ENCODE results near the gene OTUD1.

The OTUD1 gene

GRCh38 chr10:23432639-23433038 lies 6.2 kb upstream of the OTUD1 start:
- Histone ChIP-seq H3K4ac (ENCODE audit: low read depth in 1 of 2, low read length in 2 of 2) (no peak overlapping the region), H2BK5ac (ENCODE audit: low read depth, low read length, poor library complexity, severe bottlenecking) (no peak overlapping the region), H4K91ac (ENCODE audit: low read length) (no peak overlapping the region), H3K4me3 (ENCODE audit: insufficient read depth in 1 of 2, low read depth in 1 of 2, low read length in 2 of 2) (no peak overlapping the region), H2BK120ac (ENCODE audit: low read depth, low read length) (no peak overlapping the region), H4K8ac (ENCODE audit: low read length) (no peak overlapping the region), H3K27me3 (ENCODE audit: control insufficient read depth in 1 of 2, insufficient read depth in 1 of 2, low read length in 2 of 2) (no peaks in the 10 kb centered on the region), H3K23ac (ENCODE audit: low read length in 2 of 2) (no peak overlapping the region), H3K27ac (ENCODE audit: low read length, poor library complexity, severe bottlenecking) (no peak overlapping the region), H3K4me2 (ENCODE audit: low read length, poor library complexity, severe bottlenecking) (no peak overlapping the region), H2AFZ (ENCODE audit: low read depth, low read length) (no peak overlapping the region), H2BK15ac (ENCODE audit: low read depth, poor library complexity, severe bottlenecking) (no peak overlapping the region), H3K79me1 (replicated peaks; ENCODE audit: low read length, poor library complexity, severe bottlenecking) (no peaks in the 10 kb centered on the region), H3K4me1 (ENCODE audit: control insufficient read depth, insufficient read depth, low read depth, low read length) (no peaks in the 10 kb centered on the region), H3K14ac (ENCODE audit: low read length in 2 of 2) (no peak overlapping the region), H3K18ac (ENCODE audit: low read depth in 1 of 2, low read length in 2 of 2) (no peak overlapping the region), H2BK12ac (ENCODE audit: low read length in 2 of 2) (no peak overlapping the region), H2AK5ac (ENCODE audit: low read length, severe bottlenecking) (no peak overlapping the region), H3K9me3 (ENCODE audit: control insufficient read depth, low read length) (no peaks in the 10 kb centered on the region), H3K9ac (ENCODE audit: low read length) (no peak overlapping the region), H3K36me3 (ENCODE audit: control insufficient read depth in 1 of 2, insufficient read depth in 2 of 2, low read depth in 1 of 2, low read length in 2 of 2) (no peaks in the 10 kb centered on the region)
- 84% methylated on average over 2 of the region's 3 CpGs for WGBS
- DNase-seq = no peak

- Histone ChIP-seq H3K4me2 (ENCODE audit: low read length, poor library complexity, severe bottlenecking) (no peak overlapping the region), H4K8ac (ENCODE audit: low read length) (no peak overlapping the region), H2AK5ac (ENCODE audit: low read length, severe bottlenecking) (no peak overlapping the region), H3K4ac (ENCODE audit: low read depth in 1 of 2, low read length in 2 of 2) (no peak overlapping the region), H2BK5ac (ENCODE audit: low read depth, low read length, poor library complexity, severe bottlenecking) (no peak overlapping the region), H2AFZ (ENCODE audit: low read depth, low read length) (no peak overlapping the region), H3K14ac (ENCODE audit: low read length in 2 of 2) (no peak overlapping the region), H3K27ac (ENCODE audit: low read length, poor library complexity, severe bottlenecking) (no peak overlapping the region), H2BK12ac (ENCODE audit: low read length in 2 of 2) (no peak overlapping the region), H3K79me1 (replicated peaks; ENCODE audit: low read length, poor library complexity, severe bottlenecking) (no peaks in the 10 kb centered on the region), H4K91ac (ENCODE audit: low read length) (no peak overlapping the region), H2BK120ac (ENCODE audit: low read depth, low read length) (no peak overlapping the region), H2BK15ac (ENCODE audit: low read depth, poor library complexity, severe bottlenecking) (no peak overlapping the region), H3K9me3 (ENCODE audit: control insufficient read depth, low read length) (no peaks in the 10 kb centered on the region), H3K36me3 (ENCODE audit: control insufficient read depth in 1 of 2, insufficient read depth in 2 of 2, low read depth in 1 of 2, low read length in 2 of 2) (no peaks in the 10 kb centered on the region), H3K27me3 (ENCODE audit: control insufficient read depth in 1 of 2, insufficient read depth in 1 of 2, low read length in 2 of 2) (no peaks in the 10 kb centered on the region), H3K4me1 (ENCODE audit: control insufficient read depth, insufficient read depth, low read depth, low read length) (no peaks in the 10 kb centered on the region), H3K23ac (ENCODE audit: low read length in 2 of 2) (no peak overlapping the region), H3K18ac (ENCODE audit: low read depth in 1 of 2, low read length in 2 of 2) (no peak overlapping the region), H3K9ac (ENCODE audit: low read length) (no peak overlapping the region), H3K4me3 (ENCODE audit: insufficient read depth in 1 of 2, low read depth in 1 of 2, low read length in 2 of 2) (no peak overlapping the region)
- no peak for DNase-seq
- no CpG with 5 or more reads among the region's 2 CpGs for WGBS
Measured at GRCh38 chr10:23433701-23434100, 5.2 kb upstream of the OTUD1 start.

- H2BK12ac ChIP-seq (ENCODE audit: low read length in 2 of 2) = no peak overlapping the region
- no peak overlapping the region for H3K4me2 ChIP-seq (ENCODE audit: low read length, poor library complexity, severe bottlenecking)
- H2BK120ac ChIP-seq (ENCODE audit: low read depth, low read length) = no peak overlapping the region
- H3K23ac ChIP-seq (ENCODE audit: low read length in 2 of 2) = no peak overlapping the region
- no peak overlapping the region for H4K91ac ChIP-seq (ENCODE audit: low read length)
- no peak overlapping the region for H2BK15ac ChIP-seq (ENCODE audit: low read depth, poor library complexity, severe bottlenecking)
- no peaks in the 10 kb centered on the region for H3K9me3 ChIP-seq (ENCODE audit: control insufficient read depth, low read length)
- no peaks in the 10 kb centered on the region for H3K27me3 ChIP-seq (ENCODE audit: control insufficient read depth in 1 of 2, insufficient read depth in 1 of 2, low read length in 2 of 2)
- no CpG with 5 or more reads among the region's 1 CpG for WGBS
- H3K14ac ChIP-seq (ENCODE audit: low read length in 2 of 2) = no peak overlapping the region
- H3K36me3 ChIP-seq (ENCODE audit: control insufficient read depth in 1 of 2, insufficient read depth in 2 of 2, low read depth in 1 of 2, low read length in 2 of 2) = no peaks in the 10 kb centered on the region
- peaks cover 4% of the 10 kb centered on the region for H3K4me1 ChIP-seq (ENCODE audit: control insufficient read depth, insufficient read depth, low read depth, low read length)
- no peak overlapping the region for H3K4ac ChIP-seq (ENCODE audit: low read depth in 1 of 2, low read length in 2 of 2)
- H3K79me1 ChIP-seq (replicated peaks; ENCODE audit: low read length, poor library complexity, severe bottlenecking) = peaks cover 2% of the 10 kb centered on the region
- no peak overlapping the region for H3K9ac ChIP-seq (ENCODE audit: low read length)
- no peak overlapping the region for H3K4me3 ChIP-seq (ENCODE audit: insufficient read depth in 1 of 2, low read depth in 1 of 2, low read length in 2 of 2)
- no peak overlapping the region for H2AK5ac ChIP-seq (ENCODE audit: low read length, severe bottlenecking)
- no peak overlapping the region for H3K18ac ChIP-seq (ENCODE audit: low read depth in 1 of 2, low read length in 2 of 2)
- H4K8ac ChIP-seq (ENCODE audit: low read length) = no peak overlapping the region
- no peak overlapping the region for H2BK5ac ChIP-seq (ENCODE audit: low read depth, low read length, poor library complexity, severe bottlenecking)
- no peak overlapping the region for H2AFZ ChIP-seq (ENCODE audit: low read depth, low read length)
- no peak overlapping the region for H3K27ac ChIP-seq (ENCODE audit: low read length, poor library complexity, severe bottlenecking)
- DNase-seq = no peak
Measured at GRCh38 chr10:23435378-23435777, 3.5 kb upstream of the OTUD1 start.

GRCh38 chr10:23436983-23437382 lies 1.9 kb upstream of the OTUD1 start:
- no peak overlapping the region for H2BK12ac ChIP-seq (ENCODE audit: low read length in 2 of 2)
- no peaks in the 10 kb centered on the region for H3K27me3 ChIP-seq (ENCODE audit: control insufficient read depth in 1 of 2, insufficient read depth in 1 of 2, low read length in 2 of 2)
- H4K8ac ChIP-seq (ENCODE audit: low read length) = no peak overlapping the region
- H2BK120ac ChIP-seq (ENCODE audit: low read depth, low read length) = no peak overlapping the region
- peaks cover 2% of the 10 kb centered on the region for H3K79me1 ChIP-seq (replicated peaks; ENCODE audit: low read length, poor library complexity, severe bottlenecking)
- no peak overlapping the region for H2BK15ac ChIP-seq (ENCODE audit: low read depth, poor library complexity, severe bottlenecking)
- H3K4me2 ChIP-seq (ENCODE audit: low read length, poor library complexity, severe bottlenecking) = no peak overlapping the region
- H3K4me3 ChIP-seq (ENCODE audit: insufficient read depth in 1 of 2, low read depth in 1 of 2, low read length in 2 of 2) = no peak overlapping the region
- no peak overlapping the region for H3K23ac ChIP-seq (ENCODE audit: low read length in 2 of 2)
- no peak overlapping the region for H2AK5ac ChIP-seq (ENCODE audit: low read length, severe bottlenecking)
- no peak overlapping the region for H2AFZ ChIP-seq (ENCODE audit: low read depth, low read length)
- no peak overlapping the region for H3K4ac ChIP-seq (ENCODE audit: low read depth in 1 of 2, low read length in 2 of 2)
- H3K4me1 ChIP-seq (ENCODE audit: control insufficient read depth, insufficient read depth, low read depth, low read length) = peaks cover 5% of the 10 kb centered on the region
- H4K91ac ChIP-seq (ENCODE audit: low read length) = no peak overlapping the region
- no peak overlapping the region for H2BK5ac ChIP-seq (ENCODE audit: low read depth, low read length, poor library complexity, severe bottlenecking)
- 94% methylated on average over 4 of the region's 4 CpGs for WGBS
- no peak overlapping the region for H3K14ac ChIP-seq (ENCODE audit: low read length in 2 of 2)
- no peak overlapping the region for H3K18ac ChIP-seq (ENCODE audit: low read depth in 1 of 2, low read length in 2 of 2)
- H3K36me3 ChIP-seq (ENCODE audit: control insufficient read depth in 1 of 2, insufficient read depth in 2 of 2, low read depth in 1 of 2, low read length in 2 of 2) = no peaks in the 10 kb centered on the region
- H3K9me3 ChIP-seq (ENCODE audit: control insufficient read depth, low read length) = no peaks in the 10 kb centered on the region
- H3K27ac ChIP-seq (ENCODE audit: low read length, poor library complexity, severe bottlenecking) = no peak overlapping the region
- no peak overlapping the region for H3K9ac ChIP-seq (ENCODE audit: low read length)
- no peak for DNase-seq
